ENCODE data around the gene SLCO4C1.

The SLCO4C1 gene

GRCh38 chr5:102196481-102196880 is 99.6 kb downstream of the SLCO4C1 start:
- TF ChIP-seq HIC1 (tag by site-specific recombination; IDR thresholded peaks at IDR 0.05) (no peak), ZNF169 (tag by site-specific recombination; IDR thresholded peaks at IDR 0.05) (no peak), HOXA7 (CRISPR knock-in tag; IDR thresholded peaks at IDR 0.05; ENCODE audit: borderline replicate concordance) (no peak), ZNF174 (tag by site-specific recombination; IDR thresholded peaks at IDR 0.05) (no peak), ZNF426 (tag by site-specific recombination; IDR thresholded peaks at IDR 0.05) (no peak), ZNF423 (tag by site-specific recombination; IDR thresholded peaks at IDR 0.05) (no peak), ZNF623 (tag by site-specific recombination; IDR thresholded peaks at IDR 0.05) (no peak), ZNF16 (tag by site-specific recombination; IDR thresholded peaks at IDR 0.05; ENCODE audit: low read depth) (no peak), ZEB2 (tag by site-specific recombination; IDR thresholded peaks at IDR 0.05) (no peak), ZNF621 (tag by site-specific recombination; IDR thresholded peaks at IDR 0.05) (no peak), ZNF350 (tag by site-specific recombination; IDR thresholded peaks at IDR 0.05) (no peak)
- ChIA-PET CTCF (no interaction called here), POLR2A (no interaction called here)
- H3K9me3 ChIP-seq (ENCODE audit: control insufficient read depth, insufficient read depth, low read depth, low read length), result no peaks in the 10 kb centered on the region
- H3K36me3 ChIP-seq (ENCODE audit: control insufficient read depth in 2 of 2, insufficient read depth in 1 of 2, low read length in 2 of 2), result no peaks in the 10 kb centered on the region
- no peak overlapping the region for H3K4me3 ChIP-seq (ENCODE audit: low read depth, low read length)
- no peak overlapping the region for H3K27ac ChIP-seq (ENCODE audit: extremely low read depth, low read depth, low read length)
- no peaks in the 10 kb centered on the region for H3K4me1 ChIP-seq (ENCODE audit: control insufficient read depth, insufficient read depth, low read length)

All from HEK293 (cell line).